GM23338 (cell line): ENCODE data around the gene CDHR3. TPM values are rescaled to one million over a fixed set of nuclear protein-coding genes. Genes with fewer than 3 reads are reported as not detected.

ENCODE experiments used
- ATAC-seq: fragments of 200-7000 bp; cut with Tn5 transposase; 3 replicates; pipeline ENCODE4 v1.9.1; 2020
- DNase-seq: peaks from one replicate; pipeline ENCODE4 v3.0.0-alpha.2; 2015; ENCODE audit warnings: low spot score
- H2AFZ ChIP-seq: fragments of 200-600 bp; sonication (generic); 2 replicates; pipeline ENCODE4 v1.8.0; 2016; ENCODE audit warnings: antibody characterized with exemption, mild to moderate bottlenecking, moderate library complexity
- H3F3A ChIP-seq: fragments of 200-600 bp; sonication (generic); replicated peaks from 2 replicates; pipeline ENCODE4 v1.8.0; 2017; ENCODE audit warnings: antibody characterized with exemption, mixed run types, low read depth
- H3K27ac ChIP-seq: fragments of 200-600 bp; sonication (generic); 2 replicates; pipeline ENCODE4 v1.6.1; 2016; ENCODE audit warnings: low read depth
- H3K27me3 ChIP-seq: fragments of 200-600 bp; sonication (generic); 2 replicates; pipeline ENCODE4 v1.8.0; 2016; ENCODE audit warnings: mild to moderate bottlenecking, mixed run types, moderate library complexity; ENCODE audit not compliant: insufficient read depth
- H3K36me3 ChIP-seq: fragments of 200-600 bp; sonication (generic); 2 replicates; pipeline ENCODE4 v1.8.0; 2016; ENCODE audit warnings: mild to moderate bottlenecking; ENCODE audit not compliant: insufficient read depth
- H3K4me1 ChIP-seq: fragments of 200-600 bp; sonication (generic); 2 replicates; pipeline ENCODE4 v1.8.0; 2016; ENCODE audit warnings: mild to moderate bottlenecking, moderate library complexity; ENCODE audit not compliant: insufficient read depth
- H3K4me2 ChIP-seq: fragments of 200-600 bp; sonication (generic); 2 replicates; pipeline ENCODE4 v1.7.1; 2017; ENCODE audit warnings: mixed run types
- H3K4me3 ChIP-seq: fragments of 200-600 bp; sonication (generic); 2 replicates; pipeline ENCODE4 v1.6.1; 2016; ENCODE audit warnings: mixed run types
- H3K79me2 ChIP-seq: fragments of 200-600 bp; sonication (generic); replicated peaks from 2 replicates; pipeline ENCODE4 v1.8.0; 2017; ENCODE audit warnings: mild to moderate bottlenecking; ENCODE audit not compliant: insufficient read depth
- H3K9me2 ChIP-seq: fragments of 200-600 bp; sonication (generic); 2 replicates; pipeline ENCODE4 v1.8.0; 2017; ENCODE audit not compliant: insufficient read depth
- H4K20me1 ChIP-seq: fragments of 200-600 bp; sonication (generic); replicated peaks from 2 replicates; pipeline ENCODE4 v1.8.0; 2017; ENCODE audit warnings: mild to moderate bottlenecking; ENCODE audit not compliant: insufficient read depth
- H3K27ac Mint-ChIP-seq: 2 replicates; pipeline ENCODE4 v1.8.0; 2020; ENCODE audit warnings: inconsistent platforms, mild to moderate bottlenecking, moderate library complexity, mixed read lengths
- H3K27me3 Mint-ChIP-seq: 3 replicates; pipeline ENCODE4 v1.8.0; 2022; ENCODE audit warnings: low read depth, mild to moderate bottlenecking, moderate library complexity, mixed read lengths, inconsistent platforms; ENCODE audit not compliant: insufficient read depth, poor library complexity
- H3K36me3 Mint-ChIP-seq: 3 replicates; pipeline ENCODE4 v1.8.0; 2021; ENCODE audit warnings: low read depth, mild to moderate bottlenecking, inconsistent platforms, moderate library complexity, mixed read lengths
- H3K4me1 Mint-ChIP-seq: 3 replicates; pipeline ENCODE4 v1.8.0; 2020; ENCODE audit warnings: mild to moderate bottlenecking, inconsistent platforms, mixed read lengths
- H3K4me3 Mint-ChIP-seq: 3 replicates; pipeline ENCODE4 v1.8.0; 2021; ENCODE audit warnings: moderate library complexity, mild to moderate bottlenecking, inconsistent platforms, mixed read lengths
- H3K9me3 Mint-ChIP-seq: 3 replicates; pipeline ENCODE4 v1.8.0; 2020; ENCODE audit warnings: moderate library complexity, mild to moderate bottlenecking, inconsistent platforms, mixed read lengths
- CREB1 ChIP-seq: fragments of 250-450 bp; sonication (Bioruptor Pico); IDR thresholded peaks from 2 replicates; pipeline ENCODE4 v1.5.0; 2020; ENCODE audit warnings: low read depth, mild to moderate bottlenecking, moderate library complexity
- CTCF ChIP-seq, 2 experiments: fragments of 200-600 bp in 1 of 2; sonication (generic) in 1 of 2; conservative IDR thresholded peaks; 2 replicates each; pipeline versions ENCODE4 v1.5.1 to v1.6.1; 2016 to 2017; ENCODE audit warnings: antibody characterized with exemption in 2 of 2, low read depth in 2 of 2, mild to moderate bottlenecking in 2 of 2, moderate library complexity in 1 of 2
- ETS1 ChIP-seq: IDR thresholded peaks from 2 replicates; pipeline ENCODE4 v1.6.1; 2016; ENCODE audit warnings: antibody characterized with exemption
- EZH2 ChIP-seq: fragments of 200-600 bp; sonication (generic); IDR thresholded peaks from one replicate; pipeline ENCODE4 v1.8.0; 2017; ENCODE audit warnings: antibody characterized with exemption, mild to moderate bottlenecking, low read depth; ENCODE audit not compliant: unreplicated experiment
- EZH2phosphoT487 ChIP-seq: fragments of 200-600 bp; sonication (generic); IDR thresholded peaks from one replicate; pipeline ENCODE4 v1.8.1; 2018; ENCODE audit warnings: antibody characterized with exemption; ENCODE audit not compliant: unreplicated experiment
- JUNB ChIP-seq: IDR thresholded peaks from one replicate; pipeline ENCODE4 v1.6.1; 2016; ENCODE audit warnings: antibody characterized with exemption; ENCODE audit not compliant: unreplicated experiment
- NANOG ChIP-seq: IDR thresholded peaks from 2 replicates; pipeline ENCODE4 v1.6.1; 2016; ENCODE audit warnings: antibody characterized with exemption, borderline replicate concordance
- POLR2AphosphoS5 ChIP-seq: IDR thresholded peaks from 2 replicates; pipeline ENCODE4 v1.6.1; 2016; ENCODE audit warnings: antibody characterized with exemption, low read depth
- REST ChIP-seq: IDR thresholded peaks from one replicate; pipeline ENCODE4 v1.6.1; 2018; ENCODE audit warnings: antibody characterized with exemption; ENCODE audit not compliant: unreplicated experiment
- STAT1 ChIP-seq: IDR thresholded peaks from one replicate; pipeline ENCODE4 v1.6.1; 2016; ENCODE audit warnings: antibody characterized with exemption; ENCODE audit not compliant: unreplicated experiment
- ZNF114 ChIP-seq: fragments of 250-450 bp; sonication (Bioruptor Pico); IDR thresholded peaks from 2 replicates; pipeline ENCODE4 v1.5.0; 2020; ENCODE audit warnings: mild to moderate bottlenecking, moderate library complexity
- ZNF331 ChIP-seq: fragments of 250-450 bp; sonication (Bioruptor Pico); IDR thresholded peaks from 2 replicates; pipeline ENCODE4 v1.5.0; 2020; ENCODE audit warnings: low read depth, mild to moderate bottlenecking, moderate library complexity
- ZNF462 ChIP-seq: fragments of 250-450 bp; sonication (Bioruptor Pico); IDR thresholded peaks from 2 replicates; pipeline ENCODE4 v1.5.0; 2020; ENCODE audit warnings: mild to moderate bottlenecking, moderate library complexity
- polyA plus RNA-seq: library from polyadenylated mRNA; unstranded; fragments of >200 nt; fragmentation: Nextera tagmentation; extraction: Ambion mirVana; gene quantifications from 2 replicates; pipeline ENCODE4 v1.2.1, GENCODE V29; 2016
- total RNA-seq: library from RNA; depleted of rRNA; stranded (reverse); fragments of >200 nt; shearing (Covaris generic); gene quantifications from 2 replicates; pipeline ENCODE4 v1.2.3, GENCODE V29; 2014

Gene CDHR3
- total and polyA plus RNA-seq, 2 experiments from 2014 or later, result 5.1 to 12.2 TPM

- Histone ChIP-seq H3K27ac (no peak overlapping the region), H3K4me2 (no peak overlapping the region), H3F3A (peaks cover 14% of the 10 kb centered on the region), H3K27me3 (no peaks in the 10 kb centered on the region), H3K9me2 (peaks cover 11% of the 10 kb centered on the region; the same call in 1 of the 2 replicates), H3K4me3 (no peak overlapping the region), H2AFZ (no peak overlapping the region), H3K79me2 (no peaks in the 10 kb centered on the region), H3K4me1 (peaks cover 48% of the 10 kb centered on the region), H4K20me1 (no peaks in the 10 kb centered on the region), H3K36me3 (no peaks in the 10 kb centered on the region)
- TF ChIP-seq EZH2 (no peak), REST (no peak), EZH2phosphoT487 (no peak), NANOG (no peak), CTCF (conservative IDR thresholded peaks at IDR 0.05; ENCODE audit: low read depth in 2 of 2) (no peak), ETS1 (no peak), CREB1 (CRISPR knock-in tag) (no peak), ZNF331 (CRISPR knock-in tag) (no peak), STAT1 (no peak), POLR2AphosphoS5 (no peak), JUNB (no peak), ZNF462 (CRISPR knock-in tag) (no peak), ZNF114 (CRISPR knock-in tag) (no peak)
- ATAC-seq, result no peak
- Mint-ChIP-seq H3K4me1 (peaks cover 51% of the 10 kb centered on the region), H3K4me3 (no peak overlapping the region), H3K27me3 (peaks cover 3% of the 10 kb centered on the region), H3K9me3 (no peaks in the 10 kb centered on the region), H3K36me3 (no peaks in the 10 kb centered on the region), H3K27ac (no peak overlapping the region)
- no peak for DNase-seq
Observed at GRCh38 chr7:105992905-105993304, 29.8 kb downstream of the CDHR3 start.
